H1 (cell line): Measurements from ENCODE around the gene ADCY1. TPM values are rescaled to one million over a fixed set of nuclear protein-coding genes. Genes with fewer than 3 reads are reported as not detected.

Source experiments
- ATF2 ChIP-seq: IDR thresholded peaks from 2 replicates; pipeline ENCODE4 v1.6.1; 2012; ENCODE audit warnings: low read length, inconsistent platforms
- BACH1 ChIP-seq: IDR thresholded peaks from 2 replicates; pipeline ENCODE4 v1.6.1; 2012; ENCODE audit warnings: low read length, improper control_type of control experiment
- CBX5 ChIP-seq: fragments of 300-800, 300-1000 bp; sonication (generic); IDR thresholded peaks from 2 replicates; pipeline ENCODE4 v1.7.1; 2016; ENCODE audit warnings: antibody characterized with exemption, low read length, low read depth
- GTF2F1 ChIP-seq: IDR thresholded peaks from 2 replicates; pipeline ENCODE4 v1.6.1; 2012; ENCODE audit warnings: low read depth, low read length, improper control_type of control experiment, borderline replicate concordance
- SP4 ChIP-seq: IDR thresholded peaks from 2 replicates; pipeline ENCODE4 v1.6.1; 2012; ENCODE audit warnings: low read length, inconsistent platforms
- polyA plus RNA-seq, 7 experiments: library from polyadenylated mRNA; depleted of rRNA in 3 of 7; stranded (reverse) in 5 of 7; unstranded in 2 of 7; fragments of >200 nt in 5 of 7; fragments of 200-250 nt in 2 of 7; gene quantifications; 1 replicate in 5 of 7; 2 replicates in 1 of 7; 4 replicates in 1 of 7; pipeline versions ENCODE4 v1.2.1 to v1.2.3, GENCODE V29; 2011 to 2013; ENCODE audit warnings: missing spikeins in 2 of 7, mixed read lengths in 2 of 7
- total RNA-seq: library from RNA; stranded (reverse); fragmentation: NEBNext Ultra II Directional; extraction: Animal tissue kit (Norgen Biotek cat#: 25700); gene quantifications from 2 replicates; pipeline ENCODE4 v1.2.1, GENCODE V29; 2021
- TF ChIP-seq, protein P1 (sequence below): fragments of 300-600 bp; sonication (generic); IDR thresholded peaks from 2 replicates; pipeline ENCODE4 v1.7.1; 2012; ENCODE audit warnings: low read length, moderate library complexity, mild to moderate bottlenecking, inconsistent platforms; ENCODE audit not compliant: insufficient replicate concordance
- TF ChIP-seq, protein P2 (sequence below): IDR thresholded peaks from 2 replicates; pipeline ENCODE4 v1.6.1; 2012; ENCODE audit warnings: inconsistent platforms

ADCY1 gene
- total and polyA plus RNA-seq, 2 of the 8 experiments (the other 6 are each of a cell fraction or from before 2014, with no cell fraction given), result 7.9 to 26.9 TPM

DNA sequence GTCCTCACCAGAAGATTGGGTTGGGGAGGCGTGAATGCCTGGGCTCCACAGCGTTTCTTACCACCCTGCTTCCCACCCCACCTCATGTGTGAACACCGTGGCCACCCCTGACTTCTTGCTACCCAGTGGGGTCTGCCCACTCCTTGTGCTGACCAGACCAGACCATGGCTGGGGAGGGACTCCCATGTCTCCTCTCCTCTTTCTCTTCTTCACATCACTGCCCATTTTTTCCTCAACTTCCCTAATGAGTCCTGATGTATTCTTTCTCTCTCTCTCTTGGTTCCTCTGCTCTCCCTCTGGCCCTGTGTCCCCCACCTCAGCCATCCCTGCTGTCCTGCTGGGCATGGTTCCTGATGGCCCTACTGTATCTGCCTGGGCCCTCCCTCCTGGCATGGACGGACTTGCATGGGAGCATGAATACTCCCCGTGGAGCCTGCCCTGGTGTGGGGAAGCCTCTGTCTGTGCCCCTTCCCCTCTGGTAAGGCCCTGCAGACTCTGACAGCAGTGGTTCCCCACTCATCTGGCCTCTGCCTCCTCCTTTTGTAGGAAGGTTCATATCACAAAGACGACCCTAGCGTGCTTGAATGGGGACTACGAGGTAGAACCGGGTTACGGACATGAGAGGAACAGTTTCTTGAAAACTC, 85.5 kb downstream of the ADCY1 start (continued):
- TF ChIP-seq, protein P1, sequence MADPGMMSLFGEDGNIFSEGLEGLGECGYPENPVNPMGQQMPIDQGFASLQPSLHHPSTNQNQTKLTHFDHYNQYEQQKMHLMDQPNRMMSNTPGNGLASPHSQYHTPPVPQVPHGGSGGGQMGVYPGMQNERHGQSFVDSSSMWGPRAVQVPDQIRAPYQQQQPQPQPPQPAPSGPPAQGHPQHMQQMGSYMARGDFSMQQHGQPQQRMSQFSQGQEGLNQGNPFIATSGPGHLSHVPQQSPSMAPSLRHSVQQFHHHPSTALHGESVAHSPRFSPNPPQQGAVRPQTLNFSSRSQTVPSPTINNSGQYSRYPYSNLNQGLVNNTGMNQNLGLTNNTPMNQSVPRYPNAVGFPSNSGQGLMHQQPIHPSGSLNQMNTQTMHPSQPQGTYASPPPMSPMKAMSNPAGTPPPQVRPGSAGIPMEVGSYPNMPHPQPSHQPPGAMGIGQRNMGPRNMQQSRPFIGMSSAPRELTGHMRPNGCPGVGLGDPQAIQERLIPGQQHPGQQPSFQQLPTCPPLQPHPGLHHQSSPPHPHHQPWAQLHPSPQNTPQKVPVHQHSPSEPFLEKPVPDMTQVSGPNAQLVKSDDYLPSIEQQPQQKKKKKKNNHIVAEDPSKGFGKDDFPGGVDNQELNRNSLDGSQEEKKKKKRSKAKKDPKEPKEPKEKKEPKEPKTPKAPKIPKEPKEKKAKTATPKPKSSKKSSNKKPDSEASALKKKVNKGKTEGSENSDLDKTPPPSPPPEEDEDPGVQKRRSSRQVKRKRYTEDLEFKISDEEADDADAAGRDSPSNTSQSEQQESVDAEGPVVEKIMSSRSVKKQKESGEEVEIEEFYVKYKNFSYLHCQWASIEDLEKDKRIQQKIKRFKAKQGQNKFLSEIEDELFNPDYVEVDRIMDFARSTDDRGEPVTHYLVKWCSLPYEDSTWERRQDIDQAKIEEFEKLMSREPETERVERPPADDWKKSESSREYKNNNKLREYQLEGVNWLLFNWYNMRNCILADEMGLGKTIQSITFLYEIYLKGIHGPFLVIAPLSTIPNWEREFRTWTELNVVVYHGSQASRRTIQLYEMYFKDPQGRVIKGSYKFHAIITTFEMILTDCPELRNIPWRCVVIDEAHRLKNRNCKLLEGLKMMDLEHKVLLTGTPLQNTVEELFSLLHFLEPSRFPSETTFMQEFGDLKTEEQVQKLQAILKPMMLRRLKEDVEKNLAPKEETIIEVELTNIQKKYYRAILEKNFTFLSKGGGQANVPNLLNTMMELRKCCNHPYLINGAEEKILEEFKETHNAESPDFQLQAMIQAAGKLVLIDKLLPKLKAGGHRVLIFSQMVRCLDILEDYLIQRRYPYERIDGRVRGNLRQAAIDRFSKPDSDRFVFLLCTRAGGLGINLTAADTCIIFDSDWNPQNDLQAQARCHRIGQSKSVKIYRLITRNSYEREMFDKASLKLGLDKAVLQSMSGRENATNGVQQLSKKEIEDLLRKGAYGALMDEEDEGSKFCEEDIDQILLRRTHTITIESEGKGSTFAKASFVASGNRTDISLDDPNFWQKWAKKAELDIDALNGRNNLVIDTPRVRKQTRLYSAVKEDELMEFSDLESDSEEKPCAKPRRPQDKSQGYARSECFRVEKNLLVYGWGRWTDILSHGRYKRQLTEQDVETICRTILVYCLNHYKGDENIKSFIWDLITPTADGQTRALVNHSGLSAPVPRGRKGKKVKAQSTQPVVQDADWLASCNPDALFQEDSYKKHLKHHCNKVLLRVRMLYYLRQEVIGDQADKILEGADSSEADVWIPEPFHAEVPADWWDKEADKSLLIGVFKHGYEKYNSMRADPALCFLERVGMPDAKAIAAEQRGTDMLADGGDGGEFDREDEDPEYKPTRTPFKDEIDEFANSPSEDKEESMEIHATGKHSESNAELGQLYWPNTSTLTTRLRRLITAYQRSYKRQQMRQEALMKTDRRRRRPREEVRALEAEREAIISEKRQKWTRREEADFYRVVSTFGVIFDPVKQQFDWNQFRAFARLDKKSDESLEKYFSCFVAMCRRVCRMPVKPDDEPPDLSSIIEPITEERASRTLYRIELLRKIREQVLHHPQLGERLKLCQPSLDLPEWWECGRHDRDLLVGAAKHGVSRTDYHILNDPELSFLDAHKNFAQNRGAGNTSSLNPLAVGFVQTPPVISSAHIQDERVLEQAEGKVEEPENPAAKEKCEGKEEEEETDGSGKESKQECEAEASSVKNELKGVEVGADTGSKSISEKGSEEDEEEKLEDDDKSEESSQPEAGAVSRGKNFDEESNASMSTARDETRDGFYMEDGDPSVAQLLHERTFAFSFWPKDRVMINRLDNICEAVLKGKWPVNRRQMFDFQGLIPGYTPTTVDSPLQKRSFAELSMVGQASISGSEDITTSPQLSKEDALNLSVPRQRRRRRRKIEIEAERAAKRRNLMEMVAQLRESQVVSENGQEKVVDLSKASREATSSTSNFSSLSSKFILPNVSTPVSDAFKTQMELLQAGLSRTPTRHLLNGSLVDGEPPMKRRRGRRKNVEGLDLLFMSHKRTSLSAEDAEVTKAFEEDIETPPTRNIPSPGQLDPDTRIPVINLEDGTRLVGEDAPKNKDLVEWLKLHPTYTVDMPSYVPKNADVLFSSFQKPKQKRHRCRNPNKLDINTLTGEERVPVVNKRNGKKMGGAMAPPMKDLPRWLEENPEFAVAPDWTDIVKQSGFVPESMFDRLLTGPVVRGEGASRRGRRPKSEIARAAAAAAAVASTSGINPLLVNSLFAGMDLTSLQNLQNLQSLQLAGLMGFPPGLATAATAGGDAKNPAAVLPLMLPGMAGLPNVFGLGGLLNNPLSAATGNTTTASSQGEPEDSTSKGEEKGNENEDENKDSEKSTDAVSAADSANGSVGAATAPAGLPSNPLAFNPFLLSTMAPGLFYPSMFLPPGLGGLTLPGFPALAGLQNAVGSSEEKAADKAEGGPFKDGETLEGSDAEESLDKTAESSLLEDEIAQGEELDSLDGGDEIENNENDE, result no peak
- TF ChIP-seq, protein P2, sequence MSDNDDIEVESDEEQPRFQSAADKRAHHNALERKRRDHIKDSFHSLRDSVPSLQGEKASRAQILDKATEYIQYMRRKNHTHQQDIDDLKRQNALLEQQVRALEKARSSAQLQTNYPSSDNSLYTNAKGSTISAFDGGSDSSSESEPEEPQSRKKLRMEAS, result no peak
- TF ChIP-seq GTF2F1, result no peak
- no peak for TF ChIP-seq BACH1
- TF ChIP-seq CBX5, result no peak
- TF ChIP-seq ATF2, result no peak
- TF ChIP-seq SP4, result no peak
